GM18505 (cell line): ENCODE measurements around the gene USP15.

Experiments used
- ATAC-seq: cut with Tn5 transposase; IDR thresholded peaks from one replicate; pipeline ENCODE4 v1.9.1; 2021; ENCODE audit not compliant: unreplicated experiment
- POLR2A ChIP-seq: IDR thresholded peaks from 4 replicates; pipeline ENCODE4 v1.6.1; 2011; ENCODE audit warnings: borderline replicate concordance; ENCODE audit not compliant: insufficient read depth, insufficient read length; ENCODE audit errors: extremely low read depth

Gene USP15

DNA sequence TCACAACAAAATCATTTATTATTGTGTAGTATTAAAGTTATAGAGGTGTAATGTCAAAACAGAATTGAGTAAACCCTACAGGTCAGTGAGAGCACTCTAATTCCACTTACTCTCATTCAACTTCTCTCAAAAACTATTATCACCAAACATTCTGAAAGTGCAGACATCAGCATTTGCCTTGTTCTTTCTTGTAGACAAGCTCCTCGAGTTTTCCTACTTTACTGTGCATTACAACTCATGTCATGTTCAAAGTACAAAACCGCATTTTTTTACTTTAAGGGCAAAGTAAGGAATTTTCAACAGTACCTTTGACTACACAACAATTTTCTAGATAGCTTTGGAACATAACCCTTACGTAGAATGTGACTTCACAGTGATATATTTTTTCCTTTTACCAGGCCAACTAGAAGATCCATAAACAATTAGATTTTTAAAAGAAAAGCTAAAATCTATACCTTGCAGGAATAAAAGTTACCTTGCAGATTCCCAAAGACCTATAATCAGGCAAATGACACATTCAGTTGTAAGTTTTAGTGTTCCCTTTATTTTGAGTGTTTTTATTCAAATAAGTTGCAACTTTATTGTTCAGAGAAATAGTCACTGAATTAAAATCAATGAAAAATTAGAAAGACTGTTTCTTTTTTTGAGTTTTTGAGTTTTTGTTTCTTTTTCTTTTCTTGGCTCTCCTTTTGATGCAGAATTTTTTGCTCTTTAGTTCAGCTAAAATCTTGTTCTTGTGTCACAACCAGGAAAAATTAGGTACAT lies 12.7 kb upstream of the USP15 start:
- no peak for TF ChIP-seq POLR2A
- ATAC-seq, result no peak

DNA sequence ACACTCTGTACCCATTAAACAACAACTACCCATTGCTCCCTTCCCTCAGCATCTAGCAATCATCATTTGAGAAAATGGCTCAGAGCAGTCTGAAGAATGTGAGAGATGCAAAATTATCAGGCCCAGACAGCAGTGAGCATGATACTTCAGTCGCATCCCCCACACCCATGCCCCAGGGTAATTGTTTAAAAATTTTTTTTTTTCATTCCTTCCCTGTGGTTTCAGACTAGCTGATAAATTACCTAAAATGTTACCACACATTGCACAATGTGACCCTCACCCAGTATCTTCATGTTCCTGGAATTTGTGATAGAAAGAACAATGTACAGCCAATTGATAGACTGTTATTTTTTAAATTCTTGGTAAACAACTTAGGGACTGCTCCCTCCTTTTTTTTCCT lies 11.3 kb upstream of the USP15 start:
- no peak for ATAC-seq
- no peak for TF ChIP-seq POLR2A

DNA sequence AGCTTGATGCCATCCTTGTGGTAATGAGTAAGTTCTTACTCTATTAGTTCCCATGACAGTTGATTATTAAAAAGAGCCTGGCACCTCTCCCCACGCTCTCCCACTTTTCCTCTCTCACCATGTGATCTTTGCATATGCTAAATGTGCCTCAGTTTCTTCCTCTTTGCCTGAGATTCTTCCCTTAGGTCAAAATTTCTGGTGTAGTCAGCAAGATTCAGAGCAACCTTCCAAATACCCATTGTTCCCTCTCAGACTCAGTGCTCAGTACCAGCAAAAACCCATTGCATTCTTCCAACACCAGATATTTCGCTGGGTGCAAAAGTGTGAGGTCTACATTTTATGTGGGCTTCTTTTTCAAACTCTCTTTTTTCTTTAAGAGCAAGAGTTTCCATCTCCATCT lies 10.8 kb upstream of the USP15 start:
- no peak for TF ChIP-seq POLR2A
- ATAC-seq, result no peak

DNA sequence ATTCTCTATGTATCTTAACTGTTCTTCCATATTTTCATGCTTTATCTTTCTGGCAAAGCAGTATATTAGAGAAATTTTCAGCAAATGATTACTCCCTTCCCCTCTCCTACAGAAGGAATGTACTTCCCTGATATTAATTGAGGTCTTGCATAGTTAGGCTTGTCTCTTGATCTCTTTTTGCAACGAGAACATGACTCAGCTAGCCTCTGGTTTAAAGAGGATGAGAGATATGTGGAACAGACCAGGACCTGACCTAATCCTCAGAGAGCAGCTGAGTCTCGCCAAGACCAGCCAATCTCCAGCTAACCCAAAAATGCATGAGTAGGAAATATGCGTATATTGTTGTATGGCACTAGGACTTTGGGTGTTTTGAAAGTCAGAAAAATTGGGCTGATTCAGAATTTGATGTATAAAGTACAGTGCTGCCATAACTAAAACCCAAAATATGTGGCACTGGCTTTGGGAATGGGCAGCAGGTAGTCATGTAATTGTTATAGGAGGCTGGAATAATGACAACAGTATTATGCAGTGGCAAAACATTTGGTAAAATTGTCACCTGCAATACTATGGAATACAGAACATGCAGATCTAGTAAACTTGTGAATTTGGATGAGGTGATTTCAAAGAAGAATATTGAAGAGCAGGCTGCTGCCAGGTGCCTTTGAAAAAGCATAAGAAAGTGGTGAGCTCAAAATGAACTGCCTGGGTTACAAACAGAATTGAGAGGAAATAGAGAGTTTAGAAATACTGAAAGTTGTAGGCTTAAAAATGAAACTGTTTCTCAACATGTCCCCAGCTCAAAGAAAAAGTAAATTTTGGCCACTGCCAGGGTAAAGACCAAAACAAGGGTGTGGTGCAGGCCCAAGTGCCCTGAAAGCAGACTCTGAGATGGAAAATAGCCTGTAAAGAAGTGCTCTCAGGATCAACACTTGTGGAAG lies 9.3 kb upstream of the USP15 start:
- no peak for TF ChIP-seq POLR2A
- peak; percentile 87 for ATAC-seq

DNA sequence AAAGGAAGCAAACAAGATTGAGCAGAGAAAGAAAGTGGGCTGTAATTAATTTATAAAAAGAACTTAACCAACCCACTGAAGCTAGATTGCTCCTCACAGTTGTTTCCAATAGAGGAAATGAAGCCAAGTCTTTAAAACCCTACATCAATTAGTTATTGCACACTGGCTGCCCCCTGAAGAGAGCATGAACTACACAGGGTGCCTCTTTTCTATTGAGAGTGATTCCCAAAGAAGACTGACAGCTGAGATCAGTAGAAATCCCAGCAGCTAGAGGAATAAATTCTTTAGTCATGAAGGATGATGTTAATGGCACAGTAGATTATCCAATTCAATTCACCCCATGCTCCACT lies 8.6 kb upstream of the USP15 start:
- peak; percentile 38 for ATAC-seq

DNA sequence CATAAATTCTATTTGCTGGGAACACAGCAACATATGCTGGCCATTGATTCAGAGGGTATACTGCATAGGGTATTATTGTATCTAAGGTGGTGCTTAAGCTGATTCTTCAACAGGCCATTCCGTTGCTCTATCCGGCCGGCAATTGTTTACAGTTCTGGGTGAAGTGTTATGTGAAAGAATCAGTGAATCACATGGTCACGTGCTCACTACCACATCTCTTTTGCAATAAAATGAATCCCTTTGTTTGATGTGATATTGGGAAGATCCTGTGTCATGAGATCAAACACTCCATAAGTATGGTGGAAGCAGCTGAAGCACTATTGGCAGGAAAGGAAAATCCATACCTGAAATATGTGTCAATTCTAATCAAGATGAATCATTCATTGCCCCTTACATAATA lies 7.6 kb upstream of the USP15 start:
- ATAC-seq, result no peak
- TF ChIP-seq POLR2A, result no peak

More for the DNA sequence above, 8.6 kb upstream of the USP15 start:
- TF ChIP-seq POLR2A, result no peak

DNA sequence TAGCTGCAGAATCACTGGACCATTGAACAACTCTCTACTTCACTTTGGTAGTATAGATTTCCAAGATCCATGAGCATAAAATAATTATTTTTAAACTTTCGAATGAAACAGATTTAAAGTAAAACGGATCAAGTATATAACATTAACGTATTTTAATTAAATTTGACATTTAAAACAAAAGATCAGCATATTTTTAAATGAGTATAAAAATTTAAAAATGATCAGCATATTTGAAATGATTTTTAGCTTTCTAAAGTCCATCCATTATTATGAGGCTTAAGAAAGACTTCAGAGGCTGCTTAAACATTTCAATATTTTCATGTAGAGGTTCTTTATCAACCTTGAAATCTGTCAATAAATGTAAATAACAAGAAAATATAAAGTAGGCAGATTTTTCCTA lies 5.2 kb upstream of the USP15 start:
- TF ChIP-seq POLR2A, result no peak
- ATAC-seq, result no peak

DNA sequence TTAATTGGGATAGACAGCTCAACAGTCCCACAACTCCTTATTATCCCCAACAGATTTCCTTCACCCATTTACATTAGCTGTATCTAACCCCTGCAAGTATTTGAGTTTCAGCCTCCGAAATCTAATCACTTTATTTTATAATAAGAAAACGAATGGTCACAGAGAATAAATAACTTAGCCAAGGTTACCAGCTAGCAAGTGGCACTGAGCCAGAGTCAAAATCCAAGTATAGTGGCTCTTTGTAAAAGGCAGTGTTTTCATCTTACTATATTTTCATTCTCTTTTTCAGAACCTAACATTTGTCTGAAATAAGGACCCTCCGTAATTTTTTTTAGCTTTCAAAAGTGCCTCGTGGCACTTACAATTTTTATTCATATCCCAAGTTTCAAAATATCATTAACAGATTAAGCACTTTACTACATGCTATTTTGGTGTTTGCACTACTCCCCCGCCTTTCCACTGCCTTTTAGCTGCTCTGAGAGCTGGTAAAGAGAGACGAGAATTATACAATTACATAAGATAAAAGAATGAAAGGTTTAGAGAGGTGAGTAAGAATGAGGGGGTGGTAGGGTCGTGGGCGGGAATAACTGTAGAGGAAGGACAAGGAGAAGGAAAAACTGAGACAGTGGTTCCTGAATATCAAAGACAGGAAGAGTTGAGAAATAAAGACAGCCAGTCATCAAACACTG lies 3.7 kb upstream of the USP15 start:
- TF ChIP-seq POLR2A, result no peak
- ATAC-seq, result no peak

DNA sequence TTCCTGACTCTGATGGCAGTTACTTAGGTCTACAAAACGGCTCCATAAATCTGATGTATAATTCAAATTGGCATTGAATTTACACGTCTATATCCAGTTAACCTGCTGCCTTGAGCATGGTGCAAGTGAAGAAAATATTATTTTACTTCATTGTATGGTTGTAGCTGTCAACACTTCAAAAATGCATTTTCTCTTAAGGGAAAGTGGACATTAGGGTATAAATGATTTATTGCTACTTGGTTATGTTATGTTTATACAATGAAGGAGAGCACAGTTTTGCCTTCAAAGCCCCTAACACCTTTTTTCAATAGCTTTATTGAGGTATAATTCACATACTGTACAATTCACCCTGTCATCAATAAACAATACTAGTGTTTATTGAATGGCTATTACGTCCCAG lies 2.0 kb upstream of the USP15 start:
- TF ChIP-seq POLR2A, result no peak
- no peak for ATAC-seq

DNA sequence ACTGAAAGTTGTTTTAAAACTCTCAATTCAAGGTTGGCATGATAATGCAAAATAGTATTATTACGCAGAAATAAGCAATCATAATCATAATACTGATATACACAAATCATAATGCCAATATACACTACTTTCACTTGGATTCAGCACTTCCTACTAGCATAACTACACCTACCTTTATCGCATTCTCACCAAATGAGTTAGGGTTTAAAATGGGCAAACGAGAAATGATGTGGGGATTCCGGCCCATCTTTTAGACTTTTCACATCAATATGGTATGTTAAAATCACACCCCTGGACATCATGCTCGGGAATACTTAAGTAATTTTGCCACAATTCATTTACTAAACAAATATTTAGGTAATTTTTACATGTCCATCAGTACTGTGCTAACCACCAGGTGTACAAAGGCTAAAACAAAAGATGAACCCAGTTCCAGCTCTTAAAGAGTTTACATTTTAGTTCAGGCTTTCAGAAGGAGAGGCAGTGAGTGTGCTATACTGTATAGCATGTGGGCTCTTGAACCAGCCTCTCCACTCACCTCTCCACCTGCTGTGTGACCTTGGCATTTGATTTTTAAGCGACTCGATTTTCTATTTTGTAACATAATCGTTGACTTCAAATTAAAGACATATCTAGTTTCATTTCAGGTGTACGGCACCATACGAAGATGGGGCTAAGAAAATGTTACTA lies 1.1 kb upstream of the USP15 start:
- no peak for ATAC-seq

DNA sequence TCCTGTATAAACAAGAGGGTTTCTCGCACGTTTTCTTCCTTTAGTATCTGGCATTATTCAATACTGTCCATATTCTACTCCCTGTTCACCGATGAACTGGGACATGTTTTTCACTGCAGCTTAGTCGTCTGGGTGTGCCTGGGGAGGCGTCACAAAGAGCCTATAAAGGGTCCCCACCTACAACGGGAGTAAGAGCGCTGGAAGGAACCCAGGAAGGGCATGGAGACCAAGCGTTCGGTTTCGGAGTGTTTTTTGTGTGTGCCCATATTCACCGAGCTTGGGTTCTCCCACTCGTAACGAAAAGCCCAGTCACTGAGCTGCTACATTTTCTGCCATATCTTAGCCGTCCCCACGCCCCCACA lies 592 bp upstream of the USP15 start:
- no peak for TF ChIP-seq POLR2A
- peak; percentile 5 for ATAC-seq

More for the DNA sequence above, 1.1 kb upstream of the USP15 start:
- no peak for TF ChIP-seq POLR2A

DNA sequence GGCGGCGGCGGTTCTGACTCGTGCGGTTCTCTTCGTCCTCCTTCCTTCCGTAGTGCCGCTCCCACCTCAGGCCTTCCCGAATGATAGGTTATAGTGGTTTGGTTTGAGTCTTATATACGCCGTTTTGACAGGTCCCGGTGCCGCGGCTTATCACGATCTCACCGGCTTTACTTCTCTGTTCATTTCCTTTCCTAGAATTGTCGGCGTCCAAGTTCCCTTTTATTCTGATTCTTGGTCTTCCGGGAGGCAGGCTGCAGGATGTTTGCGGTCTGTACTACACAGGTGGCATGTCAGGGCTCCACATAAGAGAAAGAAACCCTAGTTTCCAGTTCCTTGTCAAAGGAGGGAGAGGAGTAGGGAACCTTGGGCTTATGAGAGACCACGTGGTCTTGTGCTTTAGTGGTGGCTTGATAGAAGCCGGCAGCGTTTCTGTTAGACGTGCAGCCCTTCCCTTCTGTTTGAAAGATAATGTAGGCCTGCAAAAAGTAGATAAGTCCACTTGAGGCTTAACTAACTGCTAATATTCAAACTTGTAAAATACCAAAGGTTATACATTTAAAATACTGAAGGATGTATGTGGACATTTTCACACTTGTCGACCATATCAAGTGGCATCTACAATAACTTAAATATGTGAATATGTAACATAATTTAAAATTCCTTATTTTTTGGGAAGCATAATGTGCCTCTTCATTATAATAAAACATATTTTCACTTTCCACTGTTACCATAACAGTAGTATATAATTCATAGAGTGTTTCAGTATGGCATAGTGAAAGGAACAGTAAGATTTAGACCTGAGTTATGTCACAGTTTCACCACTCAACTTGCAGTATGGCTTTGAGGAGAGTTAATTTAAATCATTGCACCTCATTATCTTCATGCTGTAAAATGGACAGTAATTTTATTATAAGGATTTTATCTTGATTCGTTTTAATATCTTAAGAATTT lies 804 bp downstream of the USP15 start:
- TF ChIP-seq POLR2A, result peak; percentile 63
- peak; percentile 51 for ATAC-seq
